ENCODE measurements around the gene UBR3.

UBR3 gene

DNA sequence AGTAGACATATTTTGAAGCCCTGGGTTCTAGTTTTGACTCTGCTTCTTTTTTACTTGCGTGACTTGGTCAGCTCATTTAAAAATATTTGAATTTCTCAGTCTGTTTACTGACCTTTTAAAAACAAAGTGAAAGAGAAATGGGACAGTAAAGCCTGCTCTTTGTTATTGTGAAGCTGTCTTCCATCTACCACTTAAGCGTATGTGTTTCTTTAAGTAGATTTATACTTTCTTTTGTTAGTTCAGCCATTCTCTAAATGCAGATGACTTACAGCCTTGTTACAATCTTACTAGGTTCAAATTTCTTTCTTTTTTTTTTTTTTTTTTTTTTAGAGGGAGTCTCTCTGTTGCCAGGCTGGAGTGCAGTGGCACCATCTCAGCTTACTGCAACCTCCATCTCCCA is 79.5 kb downstream of the UBR3 start:
- H3K4me1 ChIP-seq (ENCODE audit: control insufficient read depth, insufficient read depth, low read length) = peaks cover 4% of the 10 kb centered on the region
- no peak overlapping the region for H3K4me3 ChIP-seq (ENCODE audit: low read depth, low read length)
- no peaks in the 10 kb centered on the region for H3K9me3 ChIP-seq (ENCODE audit: control insufficient read depth, insufficient read depth, low read depth, low read length)
- ChIA-PET CTCF (interaction anchor here (0.6 kb wide), 1 partner anchor 9 kb away, joined by 3 read pairs; no protein-coding TSS in a partner anchor), POLR2A (no interaction called here)
- TF ChIP-seq SP7 (tag by site-specific recombination; IDR thresholded peaks at IDR 0.05) (no peak), ZNF473 (tag by site-specific recombination; IDR thresholded peaks at IDR 0.05) (no peak), ZNF133 (tag by site-specific recombination; IDR thresholded peaks at IDR 0.05) (no peak), ZNF157 (tag by site-specific recombination; IDR thresholded peaks at IDR 0.05) (no peak), ZNF416 (tag by site-specific recombination; IDR thresholded peaks at IDR 0.05) (no peak), SETDB1 (IDR thresholded peaks at IDR 0.05; ENCODE audit: insufficient read length, low read length) (no peak), ZNF140 (tag by site-specific recombination; IDR thresholded peaks at IDR 0.05) (no peak), ZNF10 (tag by site-specific recombination; IDR thresholded peaks at IDR 0.05) (no peak), WT1 (tag by site-specific recombination; IDR thresholded peaks at IDR 0.05) (no peak), MEIS1 (CRISPR knock-in tag; IDR thresholded peaks at IDR 0.05; ENCODE audit: borderline replicate concordance) (no peak), ZNF292 (tag by site-specific recombination; IDR thresholded peaks at IDR 0.05; ENCODE audit: borderline replicate concordance, low read depth) (no peak), ZNF112 (tag by site-specific recombination; IDR thresholded peaks at IDR 0.05) (no peak), KLF17 (tag by site-specific recombination; IDR thresholded peaks at IDR 0.05) (no peak), ZNF274 (IDR thresholded peaks at IDR 0.05; ENCODE audit: low read length) (no peak), ZNF274 (tag by site-specific recombination; IDR thresholded peaks at IDR 0.05; ENCODE audit: borderline replicate concordance) (no peak), SALL2 (tag by site-specific recombination; IDR thresholded peaks at IDR 0.05; ENCODE audit: borderline replicate concordance) (no peak), ZNF335 (tag by site-specific recombination; conservative IDR thresholded peaks at IDR 0.05) (no peak), ZNF366 (tag by site-specific recombination; conservative IDR thresholded peaks at IDR 0.05) (no peak), ZNF169 (tag by site-specific recombination; IDR thresholded peaks at IDR 0.05) (no peak), BCL11B (tag by site-specific recombination; IDR thresholded peaks at IDR 0.05; ENCODE audit: low read depth) (no peak)
- TF ChIP-seq, protein P1, sequence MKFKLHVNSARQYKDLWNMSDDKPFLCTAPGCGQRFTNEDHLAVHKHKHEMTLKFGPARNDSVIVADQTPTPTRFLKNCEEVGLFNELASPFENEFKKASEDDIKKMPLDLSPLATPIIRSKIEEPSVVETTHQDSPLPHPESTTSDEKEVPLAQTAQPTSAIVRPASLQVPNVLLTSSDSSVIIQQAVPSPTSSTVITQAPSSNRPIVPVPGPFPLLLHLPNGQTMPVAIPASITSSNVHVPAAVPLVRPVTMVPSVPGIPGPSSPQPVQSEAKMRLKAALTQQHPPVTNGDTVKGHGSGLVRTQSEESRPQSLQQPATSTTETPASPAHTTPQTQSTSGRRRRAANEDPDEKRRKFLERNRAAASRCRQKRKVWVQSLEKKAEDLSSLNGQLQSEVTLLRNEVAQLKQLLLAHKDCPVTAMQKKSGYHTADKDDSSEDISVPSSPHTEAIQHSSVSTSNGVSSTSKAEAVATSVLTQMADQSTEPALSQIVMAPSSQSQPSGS (tag by site-specific recombination; IDR thresholded peaks at IDR 0.05; ENCODE audit: low read depth) = no peak
- no peak overlapping the region for H3K27ac ChIP-seq (ENCODE audit: extremely low read depth, low read depth, low read length)
- peaks cover 4 to 13% of the 10 kb centered on the region in 2 experiments; a peak in 2 of 3 replicates for H3K36me3 ChIP-seq (ENCODE audit: control insufficient read depth in 2 of 2, insufficient read depth in 1 of 2, low read length in 2 of 2)

- Histone ChIP-seq H3K9me3 (ENCODE audit: control insufficient read depth, insufficient read depth, low read depth, low read length) (no peaks in the 10 kb centered on the region), H3K4me3 (ENCODE audit: low read depth, low read length) (no peak overlapping the region), H3K4me1 (ENCODE audit: control insufficient read depth, insufficient read depth, low read length) (peaks cover 4% of the 10 kb centered on the region), H3K27ac (ENCODE audit: extremely low read depth, low read depth, low read length) (no peak overlapping the region), H3K36me3 (ENCODE audit: control insufficient read depth in 2 of 2, insufficient read depth in 1 of 2, low read length in 2 of 2) (peaks cover 4 to 14% of the 10 kb centered on the region in 2 experiments; a peak in 2 of 3 replicates)
- ChIA-PET CTCF (interaction anchor here (0.6 to 1.0 kb wide), 3 partner anchors 10 to 326 kb away, joined by 3 to 8 read pairs (median 3); partner anchors contain the start of gene UBR3), POLR2A (no interaction called here)
- TF ChIP-seq ZNF10 (tag by site-specific recombination; IDR thresholded peaks at IDR 0.05) (no peak), ZBTB1 (tag by site-specific recombination; IDR thresholded peaks at IDR 0.05) (no peak), ZNF292 (tag by site-specific recombination; IDR thresholded peaks at IDR 0.05; ENCODE audit: borderline replicate concordance, low read depth) (no peak), ZSCAN30 (tag by site-specific recombination; IDR thresholded peaks at IDR 0.05) (no peak), ZNF404 (tag by site-specific recombination; IDR thresholded peaks at IDR 0.05) (no peak), ZNF558 (tag by site-specific recombination; IDR thresholded peaks at IDR 0.05) (no peak), ZNF391 (tag by site-specific recombination; IDR thresholded peaks at IDR 0.05; ENCODE audit: borderline replicate concordance, low read depth) (no peak), MYNN (tag by site-specific recombination; IDR thresholded peaks at IDR 0.05; ENCODE audit: borderline replicate concordance) (no peak), ZNF76 (tag by site-specific recombination; IDR thresholded peaks at IDR 0.05; ENCODE audit: borderline replicate concordance, low read depth) (no peak)
Measured at GRCh38 chr2:169909376-169909775, 82.1 kb downstream of the UBR3 start.
